Measurements from ENCODE around the gene KRT6C.

DNA sequence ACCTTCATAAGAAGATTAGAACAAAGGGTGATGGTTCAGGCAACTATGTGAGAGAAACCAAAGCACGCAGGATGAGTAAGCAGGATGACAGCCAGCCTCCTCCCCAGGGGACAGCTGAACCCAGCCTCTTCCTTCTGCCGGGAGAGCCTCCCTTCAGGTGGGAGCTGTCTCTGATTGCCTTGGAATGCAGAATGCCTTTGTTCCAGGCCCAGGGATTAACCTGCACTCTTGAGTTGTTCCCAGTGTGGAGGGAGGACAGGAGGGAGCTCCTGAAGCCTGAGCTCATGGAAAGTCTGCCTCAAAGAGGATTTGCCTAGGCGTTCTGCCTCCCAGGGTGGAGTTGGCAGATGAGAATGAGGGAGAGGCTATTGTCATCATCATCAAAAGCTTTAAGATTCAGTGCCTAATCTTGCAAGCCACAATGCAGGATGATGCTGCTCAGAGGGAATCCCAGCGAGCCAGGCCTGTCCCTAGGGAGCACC lies 23.0 kb upstream of the KRT6C start:
- TF ChIP-seq POLR2A (IDR thresholded peaks at IDR 0.05) = no peak
- TF ChIP-seq, protein P1, sequence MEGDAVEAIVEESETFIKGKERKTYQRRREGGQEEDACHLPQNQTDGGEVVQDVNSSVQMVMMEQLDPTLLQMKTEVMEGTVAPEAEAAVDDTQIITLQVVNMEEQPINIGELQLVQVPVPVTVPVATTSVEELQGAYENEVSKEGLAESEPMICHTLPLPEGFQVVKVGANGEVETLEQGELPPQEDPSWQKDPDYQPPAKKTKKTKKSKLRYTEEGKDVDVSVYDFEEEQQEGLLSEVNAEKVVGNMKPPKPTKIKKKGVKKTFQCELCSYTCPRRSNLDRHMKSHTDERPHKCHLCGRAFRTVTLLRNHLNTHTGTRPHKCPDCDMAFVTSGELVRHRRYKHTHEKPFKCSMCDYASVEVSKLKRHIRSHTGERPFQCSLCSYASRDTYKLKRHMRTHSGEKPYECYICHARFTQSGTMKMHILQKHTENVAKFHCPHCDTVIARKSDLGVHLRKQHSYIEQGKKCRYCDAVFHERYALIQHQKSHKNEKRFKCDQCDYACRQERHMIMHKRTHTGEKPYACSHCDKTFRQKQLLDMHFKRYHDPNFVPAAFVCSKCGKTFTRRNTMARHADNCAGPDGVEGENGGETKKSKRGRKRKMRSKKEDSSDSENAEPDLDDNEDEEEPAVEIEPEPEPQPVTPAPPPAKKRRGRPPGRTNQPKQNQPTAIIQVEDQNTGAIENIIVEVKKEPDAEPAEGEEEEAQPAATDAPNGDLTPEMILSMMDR (IDR thresholded peaks at IDR 0.05) = no peak
